ENCODE measurements around the gene HS3ST3A1.

The HS3ST3A1 gene

DNA sequence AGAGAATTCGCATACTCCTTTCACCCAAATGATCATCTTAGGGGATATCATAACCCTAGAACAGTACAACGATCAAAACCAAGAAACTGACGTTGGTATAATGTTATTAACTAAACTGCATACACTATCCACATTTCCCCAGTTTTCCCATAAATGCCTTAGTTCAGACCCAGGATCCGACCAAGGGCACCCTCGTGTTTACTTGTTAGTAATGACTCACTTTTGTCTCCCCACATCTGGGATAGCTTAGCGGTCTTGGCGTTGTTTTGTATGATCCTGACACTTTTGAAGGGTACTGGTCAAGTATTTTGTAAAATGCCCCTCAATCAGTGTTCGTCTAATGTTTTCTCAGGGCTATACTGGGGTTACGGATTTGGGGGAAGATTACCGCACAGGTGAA, 8.0 kb downstream of the HS3ST3A1 start:
- CTCF ChIA-PET = interaction anchor here (1.0 to 4.0 kb wide), 5 partner anchors 10 to 1333 kb away, joined by 3 to 23 read pairs (median 6); no protein-coding TSS in a partner anchor
- 94% methylated on average over 7 of the region's 10 CpGs for WGBS (ENCODE audit: insufficient coverage)
- peaks cover 0 to 4% (median 2%) of the 10 kb centered on the region in 4 experiments for H3K4me1 ChIP-seq (ENCODE audit: control extremely low read depth in 1 of 4, control insufficient read depth in 4 of 4, insufficient read depth in 4 of 4, low read length in 3 of 4)
- H3K9me3 ChIP-seq (ENCODE audit: control extremely low read depth in 1 of 5, control insufficient read depth in 4 of 5, insufficient read depth in 2 of 5, low read depth in 1 of 5, low read length in 4 of 5) = no peaks in the 10 kb centered on the region
- DNase-seq = no peak
- no peaks in the 10 kb centered on the region for H3K36me3 ChIP-seq (ENCODE audit: control insufficient read depth in 4 of 4, insufficient read depth in 4 of 4, low read length in 3 of 4)
- POLR2A ChIA-PET = no interaction called here
- H3K27ac ChIP-seq (ENCODE audit: insufficient read depth in 1 of 2, low read depth in 1 of 2, low read length in 2 of 2, poor library complexity in 1 of 2, severe bottlenecking in 2 of 2) = no peak overlapping the region
- H3K27me3 ChIP-seq (replicated peaks in 2 of 5; ENCODE audit: control insufficient read depth in 4 of 5, insufficient read depth in 5 of 5, low read length in 4 of 5) = peaks cover 0 to 8% (median 7%) of the 10 kb centered on the region in 5 experiments
- no peak overlapping the region for H3K4me3 ChIP-seq (ENCODE audit: control insufficient read depth in 1 of 7, extremely low read depth in 1 of 7, insufficient read depth in 4 of 7, low read depth in 2 of 7, low read length in 6 of 7)

DNA sequence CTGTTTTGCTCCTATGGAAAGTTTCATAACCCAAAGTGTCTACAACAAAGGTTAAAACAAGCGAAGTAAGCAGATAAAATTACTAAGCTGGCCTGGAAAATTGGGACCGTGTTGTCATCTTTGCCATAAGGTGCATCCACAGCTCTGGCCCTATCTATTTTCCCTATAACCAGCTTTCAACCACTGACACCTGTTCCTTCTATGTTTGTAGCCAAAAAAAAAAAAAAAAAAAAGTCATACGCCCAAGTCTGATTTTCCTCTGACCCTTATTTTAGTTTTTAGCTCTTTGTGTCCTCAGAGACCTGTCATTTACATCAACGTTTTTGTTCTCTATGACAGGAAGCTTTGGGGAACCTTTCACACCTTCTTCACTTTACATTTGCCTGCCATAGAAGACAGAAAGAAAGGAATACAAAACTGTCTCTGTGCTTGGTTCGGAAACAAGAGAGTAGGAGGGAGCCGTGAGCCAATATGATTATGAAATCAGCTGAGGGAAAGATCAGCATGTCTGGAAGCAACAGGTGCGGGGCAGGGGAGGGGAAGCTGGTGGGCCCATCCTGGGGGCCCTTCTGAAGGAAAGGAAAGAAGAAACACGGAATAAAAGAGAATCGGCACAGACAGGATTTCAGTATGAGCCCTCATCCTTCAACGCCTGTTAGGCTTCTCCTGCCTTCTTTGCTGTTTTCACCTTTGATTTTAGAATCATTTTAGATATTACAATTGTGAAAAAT, 8.5 kb downstream of the HS3ST3A1 start:
- H3K4me1 ChIP-seq (ENCODE audit: control extremely low read depth in 1 of 4, control insufficient read depth in 4 of 4, insufficient read depth in 4 of 4, low read length in 3 of 4) = peaks cover 0 to 4% (median 2%) of the 10 kb centered on the region in 4 experiments
- no peak overlapping the region for H3K4me3 ChIP-seq (ENCODE audit: control insufficient read depth in 1 of 7, extremely low read depth in 1 of 7, insufficient read depth in 4 of 7, low read depth in 2 of 7, low read length in 6 of 7)
- H3K27ac ChIP-seq (ENCODE audit: insufficient read depth in 1 of 2, low read depth in 1 of 2, low read length in 2 of 2, poor library complexity in 1 of 2, severe bottlenecking in 2 of 2) = no peak overlapping the region
- no peaks in the 10 kb centered on the region for H3K36me3 ChIP-seq (ENCODE audit: control insufficient read depth in 4 of 4, insufficient read depth in 4 of 4, low read length in 3 of 4)
- no peaks in the 10 kb centered on the region for H3K9me3 ChIP-seq (ENCODE audit: control extremely low read depth in 1 of 5, control insufficient read depth in 4 of 5, insufficient read depth in 2 of 5, low read depth in 1 of 5, low read length in 4 of 5)
- peaks cover 0 to 4% (median 2%) of the 10 kb centered on the region in 5 experiments for H3K27me3 ChIP-seq (replicated peaks in 2 of 5; ENCODE audit: control insufficient read depth in 4 of 5, insufficient read depth in 5 of 5, low read length in 4 of 5)
- ChIA-PET CTCF (interaction anchor here (0.6 to 2.2 kb wide), 4 partner anchors 11 to 1329 kb away, joined by 3 to 6 read pairs (median 4); no protein-coding TSS in a partner anchor), POLR2A (no interaction called here)
- 82% methylated on average over 6 of the region's 10 CpGs for WGBS (ENCODE audit: insufficient coverage)
- DNase-seq = no peak

DNA sequence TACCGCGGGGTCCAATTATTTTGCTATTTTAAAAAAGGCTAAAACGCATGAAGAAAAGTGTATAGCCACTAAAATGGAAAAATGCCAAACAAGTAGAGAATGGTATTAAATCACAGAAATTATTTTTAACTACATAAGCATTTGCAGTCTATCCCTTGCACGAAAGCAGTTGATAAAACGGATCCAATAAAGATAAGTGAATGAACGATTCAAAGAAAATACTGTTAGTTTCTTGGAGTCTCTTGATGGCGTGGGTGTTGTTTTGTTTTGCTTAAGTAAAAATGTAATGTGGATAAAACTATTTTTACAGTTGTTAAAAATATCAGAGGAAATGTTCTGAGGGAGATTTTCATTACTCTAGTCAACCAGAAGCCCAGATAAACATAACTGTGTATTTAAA, 9.3 kb downstream of the HS3ST3A1 start:
- H3K27ac ChIP-seq (ENCODE audit: insufficient read depth in 1 of 2, low read depth in 1 of 2, low read length in 2 of 2, poor library complexity in 1 of 2, severe bottlenecking in 2 of 2) = no peak overlapping the region
- WGBS (ENCODE audit: insufficient coverage) = 100% methylated on average over 2 of the region's 7 CpGs
- peaks cover 0 to 4% (median 0%) of the 10 kb centered on the region in 5 experiments for H3K27me3 ChIP-seq (replicated peaks in 2 of 5; ENCODE audit: control insufficient read depth in 4 of 5, insufficient read depth in 5 of 5, low read length in 4 of 5)
- H3K36me3 ChIP-seq (ENCODE audit: control insufficient read depth in 4 of 4, insufficient read depth in 4 of 4, low read length in 3 of 4) = no peaks in the 10 kb centered on the region
- H3K9me3 ChIP-seq (ENCODE audit: control extremely low read depth in 1 of 5, control insufficient read depth in 4 of 5, insufficient read depth in 2 of 5, low read depth in 1 of 5, low read length in 4 of 5) = no peaks in the 10 kb centered on the region
- no peak overlapping the region for H3K4me3 ChIP-seq (ENCODE audit: control insufficient read depth in 1 of 7, extremely low read depth in 1 of 7, insufficient read depth in 4 of 7, low read depth in 2 of 7, low read length in 6 of 7)
- peaks cover 0 to 4% (median 2%) of the 10 kb centered on the region in 4 experiments for H3K4me1 ChIP-seq (ENCODE audit: control extremely low read depth in 1 of 4, control insufficient read depth in 4 of 4, insufficient read depth in 4 of 4, low read length in 3 of 4)
- no peak for DNase-seq
- CTCF ChIA-PET = interaction anchor here (0.6 to 1.0 kb wide), 2 partner anchors 10 to 255 kb away, joined by 3 to 4 read pairs; no protein-coding TSS in a partner anchor
- POLR2A ChIA-PET = no interaction called here

DNA sequence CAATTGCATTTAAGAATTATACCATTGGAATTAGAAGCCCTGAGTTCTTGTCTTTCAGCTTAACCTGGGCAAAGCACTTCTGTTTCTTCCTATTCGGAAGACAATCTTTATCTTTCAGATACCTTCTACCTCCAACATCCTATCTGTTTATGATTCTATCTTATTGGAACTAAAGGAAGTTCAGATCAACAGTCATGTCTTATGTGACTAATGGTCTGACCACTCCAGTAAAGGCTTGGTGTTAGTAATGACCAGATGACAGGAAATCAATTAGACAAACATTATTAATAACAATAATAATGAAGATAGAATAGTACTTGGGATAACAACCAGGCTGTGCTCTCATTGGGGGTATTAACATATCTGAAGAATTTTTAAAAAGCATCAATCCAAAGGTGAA, 11.3 kb downstream of the HS3ST3A1 start:
- no CpG with 5 or more reads among the region's 1 CpG for WGBS (ENCODE audit: insufficient coverage)
- CTCF ChIA-PET = interaction anchor here (0.6 to 1.1 kb wide), 2 partner anchors 10 to 1928 kb away, joined by 3 read pairs; no protein-coding TSS in a partner anchor
- Histone ChIP-seq H3K27ac (ENCODE audit: insufficient read depth in 1 of 2, low read depth in 1 of 2, low read length in 2 of 2, poor library complexity in 1 of 2, severe bottlenecking in 2 of 2) (no peak overlapping the region), H3K4me3 (ENCODE audit: control insufficient read depth in 1 of 7, extremely low read depth in 1 of 7, insufficient read depth in 4 of 7, low read depth in 2 of 7, low read length in 6 of 7) (no peak overlapping the region), H3K36me3 (ENCODE audit: control insufficient read depth in 4 of 4, insufficient read depth in 4 of 4, low read length in 3 of 4) (no peaks in the 10 kb centered on the region), H3K27me3 (replicated peaks in 2 of 5; ENCODE audit: control insufficient read depth in 4 of 5, insufficient read depth in 5 of 5, low read length in 4 of 5) (no peaks in the 10 kb centered on the region), H3K9me3 (ENCODE audit: control extremely low read depth in 1 of 5, control insufficient read depth in 4 of 5, insufficient read depth in 2 of 5, low read depth in 1 of 5, low read length in 4 of 5) (no peaks in the 10 kb centered on the region), H3K4me1 (ENCODE audit: control extremely low read depth in 1 of 4, control insufficient read depth in 4 of 4, insufficient read depth in 4 of 4, low read length in 3 of 4) (peaks cover 0 to 4% (median 2%) of the 10 kb centered on the region in 4 experiments)
- no peak for DNase-seq
- POLR2A ChIA-PET = no interaction called here

DNA sequence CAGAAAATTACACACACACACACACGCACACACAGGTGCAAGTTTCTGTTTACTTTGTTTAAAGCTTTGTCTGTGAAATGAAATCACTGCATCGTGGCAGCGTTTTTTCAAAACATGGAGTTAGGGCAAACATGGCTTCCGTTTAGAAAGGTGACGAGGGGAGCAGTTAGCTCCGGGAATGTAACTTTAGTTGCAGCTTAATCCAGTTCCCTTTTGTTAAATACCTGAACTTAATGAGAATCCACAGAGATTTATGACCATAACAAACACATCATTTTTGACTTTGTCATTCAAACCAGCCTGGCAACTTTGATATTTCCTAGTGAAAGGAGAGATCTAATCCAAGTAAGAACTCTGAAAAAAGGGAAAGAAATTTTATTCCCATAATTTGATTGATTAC, 12.1 kb downstream of the HS3ST3A1 start:
- peaks cover 0 to 4% (median 2%) of the 10 kb centered on the region in 4 experiments for H3K4me1 ChIP-seq (ENCODE audit: control extremely low read depth in 1 of 4, control insufficient read depth in 4 of 4, insufficient read depth in 4 of 4, low read length in 3 of 4)
- no peak overlapping the region for H3K4me3 ChIP-seq (ENCODE audit: control insufficient read depth in 1 of 7, extremely low read depth in 1 of 7, insufficient read depth in 4 of 7, low read depth in 2 of 7, low read length in 6 of 7)
- H3K27ac ChIP-seq (ENCODE audit: insufficient read depth in 1 of 2, low read depth in 1 of 2, low read length in 2 of 2, poor library complexity in 1 of 2, severe bottlenecking in 2 of 2) = no peak overlapping the region
- POLR2A ChIA-PET = no interaction called here
- 10% methylated on average over 5 of the region's 6 CpGs for WGBS (ENCODE audit: insufficient coverage)
- H3K27me3 ChIP-seq (replicated peaks in 2 of 5; ENCODE audit: control insufficient read depth in 4 of 5, insufficient read depth in 5 of 5, low read length in 4 of 5) = no peaks in the 10 kb centered on the region
- no peak for DNase-seq
- CTCF ChIA-PET = interaction anchor here (0.6 to 1.1 kb wide), 2 partner anchors 9 to 1928 kb away, joined by 3 read pairs; no protein-coding TSS in a partner anchor
- no peaks in the 10 kb centered on the region for H3K36me3 ChIP-seq (ENCODE audit: control insufficient read depth in 4 of 4, insufficient read depth in 4 of 4, low read length in 3 of 4)
- H3K9me3 ChIP-seq (ENCODE audit: control extremely low read depth in 1 of 5, control insufficient read depth in 4 of 5, insufficient read depth in 2 of 5, low read depth in 1 of 5, low read length in 4 of 5) = no peaks in the 10 kb centered on the region

DNA sequence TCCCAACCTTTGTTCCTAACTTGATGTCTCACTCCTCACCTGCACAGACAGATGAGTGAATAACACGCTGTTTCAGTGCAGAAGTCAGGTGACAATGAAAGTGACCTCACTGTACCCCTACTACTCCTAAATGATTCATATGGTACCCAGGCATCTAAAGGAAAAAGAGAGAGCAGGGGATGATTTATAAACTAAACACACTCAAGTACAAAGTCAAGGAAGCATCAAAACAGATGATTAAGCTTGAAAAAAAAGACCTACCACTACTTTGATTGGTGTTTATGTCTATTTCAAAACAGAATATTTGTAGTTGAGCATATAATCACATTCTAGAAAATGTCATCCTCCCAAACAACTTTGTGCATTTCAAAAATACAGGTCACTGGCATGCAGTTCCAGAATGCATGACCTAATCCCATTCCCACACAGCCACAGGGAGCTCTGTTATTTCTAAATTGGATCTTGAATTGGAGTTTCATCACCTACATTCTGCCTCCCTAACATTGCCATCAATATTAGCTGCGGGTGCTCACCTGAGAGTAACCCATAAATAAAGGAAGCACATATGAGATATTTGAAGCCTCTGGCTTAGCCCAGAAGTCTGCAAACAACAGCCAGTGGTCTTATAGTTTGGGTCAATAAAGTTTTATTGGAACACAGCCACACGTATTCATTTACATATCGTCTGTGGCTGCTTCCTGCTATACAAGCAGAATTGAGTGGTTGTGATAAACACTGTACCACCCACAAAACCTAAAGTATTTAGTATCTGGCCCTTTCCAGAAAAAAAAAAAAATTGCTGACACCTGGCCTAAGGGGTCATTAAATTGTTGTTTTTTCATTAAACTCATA, 14.0 kb downstream of the HS3ST3A1 start:
- H3K4me3 ChIP-seq (ENCODE audit: control insufficient read depth in 1 of 7, extremely low read depth in 1 of 7, insufficient read depth in 4 of 7, low read depth in 2 of 7, low read length in 6 of 7) = no peak overlapping the region
- ChIA-PET CTCF (interaction anchor here (1.0 kb wide), 1 partner anchor 1339 kb away, joined by 3 read pairs; no protein-coding TSS in a partner anchor), POLR2A (no interaction called here)
- H3K4me1 ChIP-seq (ENCODE audit: control extremely low read depth in 1 of 4, control insufficient read depth in 4 of 4, insufficient read depth in 4 of 4, low read length in 3 of 4) = no peaks in the 10 kb centered on the region
- no peaks in the 10 kb centered on the region for H3K36me3 ChIP-seq (ENCODE audit: control insufficient read depth in 4 of 4, insufficient read depth in 4 of 4, low read length in 3 of 4)
- H3K9me3 ChIP-seq (ENCODE audit: control extremely low read depth in 1 of 5, control insufficient read depth in 4 of 5, insufficient read depth in 2 of 5, low read depth in 1 of 5, low read length in 4 of 5) = no peaks in the 10 kb centered on the region
- DNase-seq = no peak
- no peak overlapping the region for H3K27ac ChIP-seq (ENCODE audit: insufficient read depth in 1 of 2, low read depth in 1 of 2, low read length in 2 of 2, poor library complexity in 1 of 2, severe bottlenecking in 2 of 2)
- 100% methylated on average over 1 of the region's 4 CpGs for WGBS (ENCODE audit: insufficient coverage)
- no peaks in the 10 kb centered on the region for H3K27me3 ChIP-seq (replicated peaks in 2 of 5; ENCODE audit: control insufficient read depth in 4 of 5, insufficient read depth in 5 of 5, low read length in 4 of 5)

DNA sequence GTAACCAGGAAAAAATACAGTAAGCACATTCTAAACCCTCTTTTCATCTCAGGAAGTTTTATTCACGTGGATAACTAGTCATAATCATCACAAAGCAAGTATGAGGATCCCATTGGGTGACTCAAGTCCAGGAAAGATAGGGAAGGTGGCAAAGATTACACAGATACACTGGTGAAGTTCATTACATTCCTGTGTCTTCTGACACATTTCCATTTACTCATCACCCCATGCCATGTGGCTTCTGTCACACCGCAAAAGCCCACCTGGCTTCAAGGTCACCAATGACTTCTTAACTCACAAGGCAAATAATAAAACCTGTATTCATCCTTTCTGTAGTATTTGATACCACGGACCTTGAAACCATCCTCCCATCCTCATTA, 17.0 kb downstream of the HS3ST3A1 start:
- no peaks in the 10 kb centered on the region for H3K9me3 ChIP-seq (ENCODE audit: control extremely low read depth in 1 of 5, control insufficient read depth in 4 of 5, insufficient read depth in 2 of 5, low read depth in 1 of 5, low read length in 4 of 5)
- no peaks in the 10 kb centered on the region for H3K36me3 ChIP-seq (ENCODE audit: control insufficient read depth in 4 of 4, insufficient read depth in 4 of 4, low read length in 3 of 4)
- WGBS (ENCODE audit: insufficient coverage) = no CpG with 5 or more reads among the region's 3 CpGs
- no peaks in the 10 kb centered on the region for H3K27me3 ChIP-seq (replicated peaks in 2 of 5; ENCODE audit: control insufficient read depth in 4 of 5, insufficient read depth in 5 of 5, low read length in 4 of 5)
- ChIA-PET CTCF (no interaction called here), POLR2A (no interaction called here)
- H3K4me1 ChIP-seq (ENCODE audit: control extremely low read depth in 1 of 4, control insufficient read depth in 4 of 4, insufficient read depth in 4 of 4, low read length in 3 of 4) = peaks cover 0 to 2% (median 0%) of the 10 kb centered on the region in 4 experiments
- no peak overlapping the region for H3K4me3 ChIP-seq (ENCODE audit: control insufficient read depth in 1 of 7, extremely low read depth in 1 of 7, insufficient read depth in 4 of 7, low read depth in 2 of 7, low read length in 6 of 7)
- no peak for DNase-seq
- H3K27ac ChIP-seq (ENCODE audit: insufficient read depth in 1 of 2, low read depth in 1 of 2, low read length in 2 of 2, poor library complexity in 1 of 2, severe bottlenecking in 2 of 2) = no peak overlapping the region
